Mesendoderm (in vitro differentiated cells): ENCODE results near the gene PCBP3.

ENCODE experiments used
- DNase-seq: peaks from one replicate; pipeline ENCODE4 v3.0.0; 2013
- H2AK5ac ChIP-seq: 2 replicates; pipeline ENCODE4 v1.6.1; 2013; ENCODE audit warnings: low read length, inconsistent platforms
- H2BK120ac ChIP-seq: 2 replicates; pipeline ENCODE4 v1.6.1; 2013; ENCODE audit warnings: low read depth, mild to moderate bottlenecking, low read length, moderate library complexity, mixed read lengths
- H2BK15ac ChIP-seq: replicated peaks from 2 replicates; pipeline ENCODE4 v1.6.1; 2013; ENCODE audit warnings: low read depth, mild to moderate bottlenecking, moderate library complexity
- H2BK5ac ChIP-seq: 2 replicates; pipeline ENCODE4 v1.6.1; 2013; ENCODE audit warnings: low read length, inconsistent platforms
- H3K18ac ChIP-seq: 2 replicates; pipeline ENCODE4 v1.6.1; 2013; ENCODE audit warnings: mild to moderate bottlenecking, low read length, mixed read lengths
- H3K23ac ChIP-seq: one replicate; pipeline ENCODE4 v1.6.1; 2013; ENCODE audit warnings: low read length
- H3K27ac ChIP-seq: 2 replicates; pipeline ENCODE4 v1.5.1; 2013; ENCODE audit warnings: low read depth, mild to moderate bottlenecking, inconsistent platforms, low read length, moderate library complexity
- H3K27me3 ChIP-seq: 2 replicates; pipeline ENCODE4 v1.6.1; 2013; ENCODE audit warnings: low read length, control low read depth, mild to moderate bottlenecking, inconsistent platforms; ENCODE audit not compliant: insufficient read depth, poor library complexity
- H3K36me3 ChIP-seq: 2 replicates; pipeline ENCODE4 v1.6.1; 2013; ENCODE audit warnings: low read length, inconsistent platforms; ENCODE audit not compliant: control insufficient read depth, insufficient read depth
- H3K4ac ChIP-seq: one replicate; pipeline ENCODE4 v1.6.1; 2013; ENCODE audit warnings: low read depth, mild to moderate bottlenecking, low read length, moderate library complexity
- H3K4me1 ChIP-seq: 2 replicates; pipeline ENCODE4 v1.6.1; 2013; ENCODE audit warnings: low read depth, low read length, inconsistent platforms; ENCODE audit not compliant: control insufficient read depth
- H3K4me2 ChIP-seq: 2 replicates; pipeline ENCODE4 v1.6.1; 2013; ENCODE audit warnings: low read length
- H3K4me3 ChIP-seq: 2 replicates; pipeline ENCODE4 v1.5.1; 2013; ENCODE audit warnings: mild to moderate bottlenecking, low read length
- H3K56ac ChIP-seq: one replicate; pipeline ENCODE4 v1.6.1; 2013; ENCODE audit warnings: low read length
- H3K79me1 ChIP-seq: 2 replicates; pipeline ENCODE4 v1.6.1; 2013; ENCODE audit warnings: low read length, inconsistent platforms
- H3K79me2 ChIP-seq: 2 replicates; pipeline ENCODE4 v1.6.1; 2013; ENCODE audit warnings: mild to moderate bottlenecking, low read length; ENCODE audit not compliant: control insufficient read depth, insufficient read depth
- H3K9ac ChIP-seq: 2 replicates; pipeline ENCODE4 v1.6.1; 2013; ENCODE audit warnings: low read length, inconsistent platforms
- H4K5ac ChIP-seq: one replicate; pipeline ENCODE4 v1.6.1; 2013; ENCODE audit warnings: low read length
- H4K8ac ChIP-seq: one replicate; pipeline ENCODE4 v1.6.1; 2013; ENCODE audit warnings: low read depth, mild to moderate bottlenecking, control low read depth, low read length, moderate library complexity
- WGBS: extraction: QIAGEN DNeasy Blood & Tissue Kit; methylation state at CpG from one replicate; pipeline ENCODE4 v1.1.7; 2013; ENCODE audit warnings: low lambda C conversion rate, missing lambda C conversion rate; ENCODE audit not compliant: insufficient coverage; ENCODE audit errors: extremely low coverage; 5-methylcytosine and 5-hydroxymethylcytosine counted together

PCBP3 gene

GRCh38 chr21:45801129-45801964 is 157.8 kb downstream of the PCBP3 start:
- no peak for DNase-seq
- Histone ChIP-seq H2AK5ac (no peak overlapping the region), H3K4me1 (no peaks in the 10 kb centered on the region), H2BK120ac (no peak overlapping the region), H3K4ac (no peak overlapping the region), H3K79me1 (no peaks in the 10 kb centered on the region), H3K79me2 (no peaks in the 10 kb centered on the region), H4K8ac (no peak overlapping the region), H3K27me3 (no peaks in the 10 kb centered on the region), H3K9ac (no peak overlapping the region), H3K18ac (no peak overlapping the region), H3K4me3 (no peak overlapping the region), H3K56ac (no peak overlapping the region), H2BK15ac (no peak overlapping the region), H3K4me2 (no peak overlapping the region), H3K27ac (no peak overlapping the region), H3K23ac (no peak overlapping the region), H3K36me3 (no peaks in the 10 kb centered on the region), H4K5ac (no peak overlapping the region), H2BK5ac (no peak overlapping the region)
- no CpG with 5 or more reads among the region's 7 CpGs for WGBS

GRCh38 chr21:45801989-45802388 is 158.5 kb downstream of the PCBP3 start:
- H3K4me2 ChIP-seq: no peak overlapping the region
- DNase-seq: no peak
- no peak overlapping the region for H4K8ac ChIP-seq
- no peak overlapping the region for H3K18ac ChIP-seq
- H3K4me1 ChIP-seq: no peaks in the 10 kb centered on the region
- H3K36me3 ChIP-seq: no peaks in the 10 kb centered on the region
- H3K27me3 ChIP-seq: no peaks in the 10 kb centered on the region
- no peak overlapping the region for H2BK120ac ChIP-seq
- H3K4ac ChIP-seq: no peak overlapping the region
- no peak overlapping the region for H3K9ac ChIP-seq
- H3K79me1 ChIP-seq: no peaks in the 10 kb centered on the region
- no peak overlapping the region for H2BK5ac ChIP-seq
- WGBS: no CpG with 5 or more reads among the region's 8 CpGs
- H3K79me2 ChIP-seq: no peaks in the 10 kb centered on the region
- no peak overlapping the region for H3K4me3 ChIP-seq
- no peak overlapping the region for H2AK5ac ChIP-seq
- no peak overlapping the region for H3K56ac ChIP-seq
- no peak overlapping the region for H3K27ac ChIP-seq
- H3K23ac ChIP-seq: no peak overlapping the region
- no peak overlapping the region for H2BK15ac ChIP-seq
- no peak overlapping the region for H4K5ac ChIP-seq

GRCh38 chr21:45802425-45802824 is 158.9 kb downstream of the PCBP3 start:
- H3K4me3 ChIP-seq: no peak overlapping the region
- H3K18ac ChIP-seq: no peak overlapping the region
- no peak overlapping the region for H3K4me2 ChIP-seq
- no CpG with 5 or more reads among the region's 9 CpGs for WGBS
- H2BK120ac ChIP-seq: no peak overlapping the region
- DNase-seq: no peak
- no peak overlapping the region for H3K56ac ChIP-seq
- H3K79me2 ChIP-seq: no peaks in the 10 kb centered on the region
- H3K27ac ChIP-seq: no peak overlapping the region
- no peaks in the 10 kb centered on the region for H3K27me3 ChIP-seq
- H3K9ac ChIP-seq: no peak overlapping the region
- H3K23ac ChIP-seq: no peak overlapping the region
- no peaks in the 10 kb centered on the region for H3K79me1 ChIP-seq
- no peak overlapping the region for H4K5ac ChIP-seq
- H2AK5ac ChIP-seq: no peak overlapping the region
- H2BK15ac ChIP-seq: no peak overlapping the region
- H2BK5ac ChIP-seq: no peak overlapping the region
- no peaks in the 10 kb centered on the region for H3K36me3 ChIP-seq
- no peak overlapping the region for H3K4ac ChIP-seq
- H4K8ac ChIP-seq: no peak overlapping the region
- H3K4me1 ChIP-seq: no peaks in the 10 kb centered on the region

- WGBS: no CpG with 5 or more reads among the region's 8 CpGs
- no peak overlapping the region for H2BK120ac ChIP-seq
- H3K56ac ChIP-seq: no peak overlapping the region
- H3K4me1 ChIP-seq: no peaks in the 10 kb centered on the region
- no peak overlapping the region for H3K4ac ChIP-seq
- no peak overlapping the region for H2BK5ac ChIP-seq
- no peak overlapping the region for H4K8ac ChIP-seq
- no peak overlapping the region for H3K9ac ChIP-seq
- no peak overlapping the region for H3K4me2 ChIP-seq
- H3K79me1 ChIP-seq: no peaks in the 10 kb centered on the region
- no peaks in the 10 kb centered on the region for H3K36me3 ChIP-seq
- no peaks in the 10 kb centered on the region for H3K79me2 ChIP-seq
- no peak overlapping the region for H3K23ac ChIP-seq
- no peak overlapping the region for H3K4me3 ChIP-seq
- no peak overlapping the region for H3K27ac ChIP-seq
- no peak overlapping the region for H2BK15ac ChIP-seq
- no peak overlapping the region for H4K5ac ChIP-seq
- no peaks in the 10 kb centered on the region for H3K27me3 ChIP-seq
- H2AK5ac ChIP-seq: no peak overlapping the region
- H3K18ac ChIP-seq: no peak overlapping the region
- no peak for DNase-seq
Observed at GRCh38 chr21:45802956-45803617, 159.6 kb downstream of the PCBP3 start.

DNA sequence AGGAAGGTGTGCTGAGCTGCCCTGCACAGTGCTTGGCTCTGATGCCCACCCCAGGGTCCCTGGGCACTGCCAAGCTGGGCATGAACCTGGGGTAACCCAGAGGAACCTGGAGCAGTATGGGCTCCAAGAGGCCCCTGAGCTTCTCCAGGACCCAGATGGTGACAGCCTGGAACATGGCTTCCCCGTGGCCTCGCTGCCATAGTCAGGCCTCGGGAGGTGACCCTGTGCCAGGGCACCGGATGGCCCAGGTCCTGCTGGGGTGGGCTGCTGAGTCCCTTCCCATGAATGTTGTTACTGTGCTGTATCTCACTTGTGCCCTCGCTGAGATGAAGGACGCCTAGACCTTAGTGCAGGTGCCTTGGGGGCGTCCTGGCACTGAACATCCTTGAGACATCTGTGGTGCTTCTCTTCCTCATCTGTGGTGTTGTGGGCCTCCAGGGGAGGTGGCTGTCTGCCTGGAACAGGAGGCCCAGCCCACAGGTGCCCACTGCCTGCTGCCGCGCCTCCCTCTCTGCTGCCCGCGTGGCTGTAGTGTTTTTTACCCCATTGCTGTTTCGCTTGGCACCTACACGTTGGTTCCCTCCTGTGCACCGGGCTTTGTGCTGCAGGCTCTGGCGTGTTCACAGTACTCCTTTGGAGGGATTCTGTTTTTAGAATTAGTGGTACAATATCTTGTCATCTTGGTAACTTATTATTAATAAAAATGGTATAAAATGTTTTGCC is 160.3 kb downstream of the PCBP3 start:
- DNase-seq: no peak
- no peak overlapping the region for H2BK15ac ChIP-seq
- no peak overlapping the region for H3K18ac ChIP-seq
- no peaks in the 10 kb centered on the region for H3K79me1 ChIP-seq
- no peak overlapping the region for H4K5ac ChIP-seq
- no peak overlapping the region for H2AK5ac ChIP-seq
- H3K4me2 ChIP-seq: no peak overlapping the region
- no peak overlapping the region for H2BK5ac ChIP-seq
- H3K79me2 ChIP-seq: no peaks in the 10 kb centered on the region
- no peak overlapping the region for H3K27ac ChIP-seq
- H3K9ac ChIP-seq: no peak overlapping the region
- H3K4me1 ChIP-seq: no peaks in the 10 kb centered on the region
- H3K56ac ChIP-seq: no peak overlapping the region
- H3K27me3 ChIP-seq: no peaks in the 10 kb centered on the region
- no peak overlapping the region for H3K4me3 ChIP-seq
- no peak overlapping the region for H4K8ac ChIP-seq
- no peak overlapping the region for H3K23ac ChIP-seq
- H2BK120ac ChIP-seq: no peak overlapping the region
- no CpG with 5 or more reads among the region's 15 CpGs for WGBS
- no peak overlapping the region for H3K4ac ChIP-seq
- H3K36me3 ChIP-seq: no peaks in the 10 kb centered on the region
